Measurements from ENCODE around the gene NABP1.

DNA sequence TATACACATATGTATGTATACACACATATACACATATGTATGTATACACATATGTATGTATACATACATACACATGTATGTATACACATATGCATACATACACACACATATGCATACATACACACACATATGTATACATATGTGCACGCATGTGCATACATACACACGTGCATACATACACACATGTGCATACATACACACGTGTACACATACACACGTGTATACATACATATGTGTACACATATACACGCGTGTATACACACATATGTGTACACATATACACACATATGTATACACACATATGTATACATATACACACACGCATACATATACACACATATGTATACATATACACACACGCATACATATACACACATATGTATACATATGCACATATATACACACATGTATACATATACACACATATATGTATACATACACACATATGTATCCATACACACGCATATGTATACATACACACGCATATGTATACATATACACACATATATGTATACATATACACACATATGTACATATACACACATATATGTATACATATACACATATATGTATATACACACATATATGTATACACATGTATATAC, 21.5 kb downstream of the NABP1 start:
- TF ChIP-seq CTCF (IDR thresholded peaks at IDR 0.05) (no peak), POLR2AphosphoS5 (IDR thresholded peaks at IDR 0.05; ENCODE audit: low read depth, low read length) (no peak)
- TF ChIP-seq, protein P1, sequence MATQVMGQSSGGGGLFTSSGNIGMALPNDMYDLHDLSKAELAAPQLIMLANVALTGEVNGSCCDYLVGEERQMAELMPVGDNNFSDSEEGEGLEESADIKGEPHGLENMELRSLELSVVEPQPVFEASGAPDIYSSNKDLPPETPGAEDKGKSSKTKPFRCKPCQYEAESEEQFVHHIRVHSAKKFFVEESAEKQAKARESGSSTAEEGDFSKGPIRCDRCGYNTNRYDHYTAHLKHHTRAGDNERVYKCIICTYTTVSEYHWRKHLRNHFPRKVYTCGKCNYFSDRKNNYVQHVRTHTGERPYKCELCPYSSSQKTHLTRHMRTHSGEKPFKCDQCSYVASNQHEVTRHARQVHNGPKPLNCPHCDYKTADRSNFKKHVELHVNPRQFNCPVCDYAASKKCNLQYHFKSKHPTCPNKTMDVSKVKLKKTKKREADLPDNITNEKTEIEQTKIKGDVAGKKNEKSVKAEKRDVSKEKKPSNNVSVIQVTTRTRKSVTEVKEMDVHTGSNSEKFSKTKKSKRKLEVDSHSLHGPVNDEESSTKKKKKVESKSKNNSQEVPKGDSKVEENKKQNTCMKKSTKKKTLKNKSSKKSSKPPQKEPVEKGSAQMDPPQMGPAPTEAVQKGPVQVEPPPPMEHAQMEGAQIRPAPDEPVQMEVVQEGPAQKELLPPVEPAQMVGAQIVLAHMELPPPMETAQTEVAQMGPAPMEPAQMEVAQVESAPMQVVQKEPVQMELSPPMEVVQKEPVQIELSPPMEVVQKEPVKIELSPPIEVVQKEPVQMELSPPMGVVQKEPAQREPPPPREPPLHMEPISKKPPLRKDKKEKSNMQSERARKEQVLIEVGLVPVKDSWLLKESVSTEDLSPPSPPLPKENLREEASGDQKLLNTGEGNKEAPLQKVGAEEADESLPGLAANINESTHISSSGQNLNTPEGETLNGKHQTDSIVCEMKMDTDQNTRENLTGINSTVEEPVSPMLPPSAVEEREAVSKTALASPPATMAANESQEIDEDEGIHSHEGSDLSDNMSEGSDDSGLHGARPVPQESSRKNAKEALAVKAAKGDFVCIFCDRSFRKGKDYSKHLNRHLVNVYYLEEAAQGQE (IDR thresholded peaks at IDR 0.05; ENCODE audit: insufficient read depth in 1 of 2, low read depth in 2 of 2, low read length in 1 of 2): no peak
